HCT116 (cell line): Measurements from ENCODE around the gene C5AR2. TPM values are rescaled to one million over a fixed set of nuclear protein-coding genes. Genes with fewer than 3 reads are reported as not detected.

Experiments used
- ATAC-seq: fragments of 200-7000 bp; cut with Tn5 transposase; 2 replicates; pipeline ENCODE4 v1.9.1; 2020; ENCODE audit warnings: mild to moderate bottlenecking, moderate library complexity
- BruUV-seq: library from RNA; stranded (reverse); fragments of 400-500 nt; replicated peaks from 2 replicates; lab custom pipeline; 2021; lab: Mats Ljungman, UMichigan
- CTCF ChIA-PET: fragments of 300-600 bp; sonication (Branson Sonifier 250); formaldehyde crosslinking; loops from one replicate; lab custom pipeline; 2021; ENCODE audit warnings: antibody characterized with exemption; lab: Charles Lee
- POLR2A ChIA-PET: fragments of 300-600, 350-600 bp; sonication (Branson Sonifier 250); formaldehyde crosslinking; loops from one replicate; lab custom pipeline; 2021; ENCODE audit warnings: antibody characterized with exemption; lab: Charles Lee
- RAD21 ChIA-PET, 2 experiments: fragments of 300-600 bp; sonication (Branson Sonifier 250); formaldehyde crosslinking; loops; one replicate each; lab custom pipeline; 2023; ENCODE audit warnings: low total read pairs in 2 of 2; ENCODE audit not compliant: uncharacterized antibody in 2 of 2, unreplicated experiment in 2 of 2, low non-redundant PET in 1 of 2; lab: Charles Lee
- DNase-seq: peaks from one replicate; pipeline ENCODE4 v3.0.0-alpha.2; 2010; ENCODE audit warnings: low read depth, low spot score
- H2AFZ ChIP-seq: fragments of 200-600 bp; shearing (Covaris generic), sonication (generic); 2 replicates; pipeline ENCODE4 v1.6.1; 2017; ENCODE audit warnings: low read depth, mixed run types, mixed read lengths, antibody characterized with exemption, low read length; ENCODE audit not compliant: poor library complexity, severe bottlenecking
- H3K27ac ChIP-seq: 2 replicates; pipeline ENCODE4 v1.5.1; 2012; ENCODE audit warnings: low read depth, low read length
- H3K27me3 ChIP-seq: fragments of 200-600 bp; sonication (generic); 2 replicates; pipeline ENCODE4 v1.6.1; 2016; ENCODE audit warnings: mixed run types, low read length, mixed read lengths; ENCODE audit not compliant: insufficient read depth
- H3K36me3 ChIP-seq, 2 experiments: fragments of 200-500 bp in 1 of 2; fragments of 200-600 bp in 1 of 2; sonication (Bioruptor generic) in 1 of 2; sonication (generic) in 1 of 2; 2 replicates each; pipeline versions ENCODE4 v1.5.1 to v1.6.1; 2014 to 2016; ENCODE audit warnings: low read length in 2 of 2, inconsistent platforms in 1 of 2, mixed read lengths in 1 of 2, mixed run types in 1 of 2; ENCODE audit not compliant: insufficient read depth in 2 of 2, control insufficient read depth in 1 of 2
- H3K4me1 ChIP-seq, 2 experiments: fragments of 200-600 bp in 1 of 2; sonication (generic) in 1 of 2; 2 replicates each; pipeline versions ENCODE4 v1.5.1 to v1.6.1; 2012 to 2017; ENCODE audit warnings: low read length in 2 of 2, inconsistent platforms in 1 of 2, mild to moderate bottlenecking in 1 of 2, mixed read lengths in 1 of 2, mixed run types in 1 of 2, moderate library complexity in 1 of 2; ENCODE audit not compliant: insufficient read depth in 2 of 2, control insufficient read depth in 1 of 2
- H3K4me2 ChIP-seq: fragments of 200-600 bp; sonication (generic); 2 replicates; pipeline ENCODE4 v1.6.1; 2017; ENCODE audit warnings: mixed run types, low read length, mixed read lengths
- H3K4me3 ChIP-seq, 2 experiments: fragments of 200-600 bp in 1 of 2; sonication (generic) in 1 of 2; replicated peaks in 1 of 2; 2 replicates each; pipeline ENCODE4 v1.5.1; 2011 to 2016; ENCODE audit warnings: low read length in 2 of 2, control low read depth in 1 of 2, low read depth in 1 of 2, mild to moderate bottlenecking in 1 of 2, mixed read lengths in 1 of 2, mixed run types in 1 of 2
- H3K79me2 ChIP-seq: fragments of 200-600 bp; sonication (generic); 2 replicates; pipeline ENCODE4 v1.6.1; 2017; ENCODE audit warnings: mild to moderate bottlenecking, mixed run types, low read length, moderate library complexity, mixed read lengths; ENCODE audit not compliant: insufficient read depth
- H3K9ac ChIP-seq: fragments of 200-600 bp; sonication (generic); 2 replicates; pipeline ENCODE4 v1.6.1; 2016; ENCODE audit warnings: low read length, mixed read lengths
- H3K9me2 ChIP-seq: fragments of 200-600 bp; sonication (generic), shearing (Covaris generic); 2 replicates; pipeline ENCODE4 v1.6.1; 2017; ENCODE audit warnings: mixed run types, mild to moderate bottlenecking, moderate library complexity; ENCODE audit not compliant: insufficient read depth
- H3K9me3 ChIP-seq, 2 experiments: fragments of 200-500 bp in 1 of 2; fragments of 200-600 bp in 1 of 2; sonication (Bioruptor generic) in 1 of 2; sonication (generic) in 1 of 2; 2 replicates each; pipeline ENCODE4 v1.6.1; 2014 to 2017; ENCODE audit warnings: low read length in 2 of 2, mixed read lengths in 2 of 2, inconsistent platforms in 1 of 2, low read depth in 1 of 2, mild to moderate bottlenecking in 1 of 2, mixed run types in 1 of 2, moderate library complexity in 1 of 2; ENCODE audit not compliant: control insufficient read depth in 1 of 2, insufficient read depth in 1 of 2
- H4K20me1 ChIP-seq: fragments of 200-600 bp; sonication (generic), shearing (Covaris generic); 2 replicates; pipeline ENCODE4 v1.6.1; 2017; ENCODE audit warnings: mixed run types, mild to moderate bottlenecking, moderate library complexity; ENCODE audit not compliant: insufficient read depth
- ATF3 ChIP-seq: IDR thresholded peaks from 2 replicates; pipeline ENCODE4 v1.6.1; 2012
- EGR1 ChIP-seq: IDR thresholded peaks from 2 replicates; pipeline ENCODE4 v1.6.1; 2012; ENCODE audit warnings: low read depth
- ELF1 ChIP-seq: IDR thresholded peaks from 2 replicates; pipeline ENCODE4 v1.6.1; 2012; ENCODE audit warnings: low read depth, borderline replicate concordance
- EZH2 ChIP-seq: fragments of 200-600 bp; sonication (generic); IDR thresholded peaks from 2 replicates; pipeline ENCODE4 v1.6.1; 2017; ENCODE audit warnings: antibody characterized with exemption, mixed run types
- EZH2phosphoT487 ChIP-seq: fragments of 200-600 bp; IDR thresholded peaks from 2 replicates; pipeline ENCODE4 v1.6.1; 2018; ENCODE audit warnings: antibody characterized with exemption, borderline replicate concordance
- FOSL1 ChIP-seq: IDR thresholded peaks from 2 replicates; pipeline ENCODE4 v1.6.1; 2012; ENCODE audit warnings: low read depth
- JUND ChIP-seq: IDR thresholded peaks from 2 replicates; pipeline ENCODE4 v1.6.1; 2012
- POLR2A ChIP-seq: IDR thresholded peaks from 2 replicates; pipeline ENCODE4 v1.7.0; 2011; ENCODE audit warnings: borderline replicate concordance; ENCODE audit not compliant: insufficient read depth, insufficient read length; ENCODE audit errors: extremely low read depth
- POLR2AphosphoS5 ChIP-seq: IDR thresholded peaks from 2 replicates; pipeline ENCODE4 v1.6.1; 2011; ENCODE audit warnings: mild to moderate bottlenecking, low read depth, low read length, moderate library complexity
- RAD21 ChIP-seq: IDR thresholded peaks from 2 replicates; pipeline ENCODE4 v1.6.1; 2012; ENCODE audit warnings: low read depth, mild to moderate bottlenecking
- REST ChIP-seq: IDR thresholded peaks from 2 replicates; pipeline ENCODE4 v1.6.1; 2012; ENCODE audit warnings: low read depth
- SIN3A ChIP-seq: IDR thresholded peaks from 2 replicates; pipeline ENCODE4 v1.6.1; 2012; ENCODE audit warnings: low read depth
- SP1 ChIP-seq: IDR thresholded peaks from 2 replicates; pipeline ENCODE4 v1.6.1; 2012; ENCODE audit warnings: low read depth
- SRF ChIP-seq: IDR thresholded peaks from 2 replicates; pipeline ENCODE4 v1.6.1; 2012; ENCODE audit warnings: low read depth
- YY1 ChIP-seq: IDR thresholded peaks from 2 replicates; pipeline ENCODE4 v1.6.1; 2011; ENCODE audit warnings: low read length, low read depth, moderate library complexity, mild to moderate bottlenecking; ENCODE audit not compliant: insufficient replicate concordance; ENCODE audit errors: extremely low read depth
- intact Hi-C: fragments of 100-400 bp; cut with micrococcal nuclease; formaldehyde crosslinking; loops from 2 replicates; pipeline ENCODE4 v1.10.0; 2022
- total RNA-seq: library from RNA; stranded (reverse); gene quantifications from one replicate; pipeline ENCODE4 v1.2.1, GENCODE V29; 2021; ENCODE audit not compliant: unreplicated experiment

The C5AR2 gene
- total RNA-seq, 1 experiment from 2014 or later, result 0.12 TPM

- ATAC-seq (no peak), DNase-seq (no peak)
- POLR2A ChIA-PET, result no interaction called here
Measured at GRCh38 chr19:47381121-47381520, 49.1 kb downstream of the C5AR2 start.

More at GRCh38 chr19:47381121-47381520, 49.1 kb downstream of the C5AR2 start:
- Histone ChIP-seq H3K4me2 (no peak overlapping the region), H3K27ac (no peak overlapping the region), H4K20me1 (no peaks in the 10 kb centered on the region), H3K4me1 (0 out of 4 replicates have a peak, but pooled peaks cover 0 to 4% of the 10 kb centered on the region in 2 experiments), H2AFZ (no peak overlapping the region), H3K79me2 (no peaks in the 10 kb centered on the region), H3K9me3 (no peaks in the 10 kb centered on the region), H3K9me2 (no peaks in the 10 kb centered on the region), H3K9ac (no peak overlapping the region), H3K36me3 (peaks cover 12 to 28% of the 10 kb centered on the region in 2 experiments; a peak in 3 of 4 replicates), H3K4me3 (no peak overlapping the region), H3K27me3 (no peaks in the 10 kb centered on the region)
- no TSS peak for BruUV-seq
- ChIA-PET CTCF (interaction anchor here (1.3 kb wide), 1 partner anchor 10 kb away, joined by 4 read pairs; no protein-coding TSS in a partner anchor), RAD21 (no interaction called here)
- TF ChIP-seq REST, result no peak
- no peak for TF ChIP-seq ELF1
- no peak for TF ChIP-seq SP1
- no peak for TF ChIP-seq RAD21
- TF ChIP-seq FOSL1, result no peak
- TF ChIP-seq SIN3A, result no peak
- TF ChIP-seq EGR1, result no peak
- no peak for TF ChIP-seq SRF
- TF ChIP-seq EZH2phosphoT487, result no peak
- TF ChIP-seq POLR2A, result no peak
- no peak for TF ChIP-seq POLR2AphosphoS5
- no peak for TF ChIP-seq JUND
- TF ChIP-seq ATF3, result no peak
- no peak for TF ChIP-seq EZH2
- TF ChIP-seq YY1, result no peak
- intact Hi-C loops, result no loop called here
